Activated CD8-positive, alpha-beta memory T cell treated with anti-CD3 and anti-CD28 coated beads, Interleukin-2, amount 50 U/mL, for 24 hours (primary cell): ENCODE results near the gene CALN1.

Experiments
- DNase-seq: peaks from one replicate; pipeline ENCODE4 v3.0.0-alpha.2; 2020; ENCODE audit errors: extremely low read depth

The CALN1 gene

DNA sequence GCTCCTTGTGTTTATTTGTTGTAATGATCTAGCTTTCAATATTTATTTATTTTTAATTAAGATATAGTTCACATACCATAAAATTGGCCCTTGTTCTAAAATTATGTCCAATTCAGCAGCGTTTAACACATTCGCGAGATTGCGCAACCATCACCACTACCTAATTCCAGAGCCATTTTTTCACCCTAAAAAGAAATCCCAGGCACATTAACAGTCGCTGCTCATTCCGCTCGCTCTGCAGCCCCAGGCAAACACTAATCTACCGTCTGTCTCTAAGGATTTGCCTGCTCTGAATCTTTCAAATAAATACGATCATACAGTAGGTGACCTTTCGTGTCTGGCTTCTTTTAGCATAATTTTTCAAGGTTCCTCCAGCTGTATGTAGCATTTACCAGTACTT is 616.7 kb downstream of the CALN1 start:
- DNase-seq = no peak

- DNase-seq = no peak
Observed at GRCh38 chr7:71793251-71793650, 618.9 kb downstream of the CALN1 start.

DNA sequence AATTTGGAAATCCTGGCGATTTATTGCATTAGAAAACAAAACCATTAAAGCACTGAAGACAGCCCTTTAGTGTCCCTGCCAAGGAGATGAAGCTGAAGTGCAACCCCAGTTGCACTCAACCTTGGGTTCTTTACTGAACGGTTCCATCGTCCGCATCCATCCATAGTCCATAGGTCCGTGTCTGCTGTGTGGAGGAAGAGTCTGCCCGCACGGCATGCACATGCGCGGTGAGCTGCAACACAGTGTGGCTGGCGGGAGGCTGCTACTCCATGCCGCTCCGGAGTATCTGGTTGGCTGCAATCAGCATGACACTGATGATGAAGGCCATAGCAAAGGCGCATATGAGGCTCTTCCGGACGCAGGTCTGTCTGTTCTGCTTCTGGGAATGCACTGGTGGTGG is 624.6 kb downstream of the CALN1 start:
- no peak for DNase-seq

GRCh38 chr7:71785216-71785615 is 626.9 kb downstream of the CALN1 start:
- no peak for DNase-seq

- no peak for DNase-seq
Observed at GRCh38 chr7:71784781-71785180, 627.4 kb downstream of the CALN1 start.

- DNase-seq = no peak
Observed at GRCh38 chr7:71784180-71784579, 628.0 kb downstream of the CALN1 start.

DNA sequence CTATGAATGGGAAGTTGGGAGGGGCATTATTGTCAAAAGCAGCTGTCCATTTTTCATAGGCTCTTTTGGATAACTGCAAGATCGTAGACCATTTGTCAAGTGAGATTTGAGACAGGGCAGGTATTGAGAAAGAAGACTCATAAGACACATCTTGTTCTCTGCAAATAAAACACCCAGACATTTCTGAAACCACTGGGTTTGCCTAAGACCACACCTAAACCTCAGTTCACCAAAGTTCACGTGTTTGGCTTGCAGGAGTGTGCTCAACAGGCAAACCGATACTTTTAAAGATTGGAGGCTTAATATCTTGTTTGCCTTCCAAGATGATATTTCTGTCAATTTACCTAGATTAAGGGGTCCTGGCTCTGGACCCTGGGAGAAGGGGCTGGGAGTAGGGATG is 628.4 kb downstream of the CALN1 start:
- no peak for DNase-seq

- DNase-seq = no peak
Observed at GRCh38 chr7:71782051-71782450, 630.1 kb downstream of the CALN1 start.

GRCh38 chr7:71780282-71780681 is 631.9 kb downstream of the CALN1 start:
- no peak for DNase-seq

- no peak for DNase-seq
Observed at GRCh38 chr7:71777278-71777677, 634.9 kb downstream of the CALN1 start.

DNA sequence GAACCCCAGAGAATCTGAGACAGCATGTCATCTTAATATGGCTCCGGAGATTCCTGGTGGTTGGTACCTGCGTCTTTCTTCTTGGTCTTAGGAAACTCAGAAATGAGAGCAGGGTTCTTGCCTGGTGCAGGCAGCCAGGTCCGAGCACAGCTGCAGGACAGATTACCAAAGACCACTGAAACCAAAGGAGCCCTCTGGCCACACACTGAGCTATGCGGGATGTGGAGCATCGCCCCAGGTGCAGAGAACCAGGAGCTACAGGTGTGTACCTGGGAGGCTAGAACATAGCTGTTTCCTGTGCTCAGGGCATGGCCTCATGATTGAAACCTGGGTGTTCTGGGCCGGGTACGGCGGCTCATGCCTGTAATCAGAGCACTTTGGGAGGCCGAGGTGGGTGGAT is 635.4 kb downstream of the CALN1 start:
- no peak for DNase-seq

GRCh38 chr7:71775648-71776047 is 636.5 kb downstream of the CALN1 start:
- DNase-seq = no peak

GRCh38 chr7:71772779-71773178 is 639.4 kb downstream of the CALN1 start:
- DNase-seq = no peak

GRCh38 chr7:71770269-71770907 is 641.8 kb downstream of the CALN1 start:
- DNase-seq = no peak

- DNase-seq = no peak
Observed at GRCh38 chr7:71769326-71769725, 642.8 kb downstream of the CALN1 start.

DNA sequence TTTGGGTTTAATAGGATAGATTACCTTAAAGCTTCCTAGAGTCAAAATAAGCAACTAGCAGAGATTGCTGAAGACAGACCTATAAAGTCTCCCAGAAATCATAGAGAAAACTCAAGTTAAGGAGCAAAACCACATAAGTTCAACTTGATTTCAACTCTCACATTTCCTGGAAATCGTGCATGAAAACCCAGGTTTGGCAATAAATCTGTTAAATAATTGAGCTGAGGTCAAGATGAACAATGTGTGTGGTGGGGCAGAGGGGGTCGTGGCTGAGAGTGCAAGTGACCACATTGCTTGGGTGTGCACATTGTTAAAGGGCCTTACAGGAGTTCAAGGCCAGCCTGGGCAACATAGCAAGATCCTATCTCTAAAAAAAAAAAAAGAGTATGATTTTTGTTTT is 643.7 kb downstream of the CALN1 start:
- DNase-seq = no peak

- DNase-seq = no peak
Observed at GRCh38 chr7:71766016-71766415, 646.1 kb downstream of the CALN1 start.

- DNase-seq = no peak
Observed at GRCh38 chr7:71761336-71761735, 650.8 kb downstream of the CALN1 start.

GRCh38 chr7:71754828-71755227 is 657.3 kb downstream of the CALN1 start:
- no peak for DNase-seq

DNA sequence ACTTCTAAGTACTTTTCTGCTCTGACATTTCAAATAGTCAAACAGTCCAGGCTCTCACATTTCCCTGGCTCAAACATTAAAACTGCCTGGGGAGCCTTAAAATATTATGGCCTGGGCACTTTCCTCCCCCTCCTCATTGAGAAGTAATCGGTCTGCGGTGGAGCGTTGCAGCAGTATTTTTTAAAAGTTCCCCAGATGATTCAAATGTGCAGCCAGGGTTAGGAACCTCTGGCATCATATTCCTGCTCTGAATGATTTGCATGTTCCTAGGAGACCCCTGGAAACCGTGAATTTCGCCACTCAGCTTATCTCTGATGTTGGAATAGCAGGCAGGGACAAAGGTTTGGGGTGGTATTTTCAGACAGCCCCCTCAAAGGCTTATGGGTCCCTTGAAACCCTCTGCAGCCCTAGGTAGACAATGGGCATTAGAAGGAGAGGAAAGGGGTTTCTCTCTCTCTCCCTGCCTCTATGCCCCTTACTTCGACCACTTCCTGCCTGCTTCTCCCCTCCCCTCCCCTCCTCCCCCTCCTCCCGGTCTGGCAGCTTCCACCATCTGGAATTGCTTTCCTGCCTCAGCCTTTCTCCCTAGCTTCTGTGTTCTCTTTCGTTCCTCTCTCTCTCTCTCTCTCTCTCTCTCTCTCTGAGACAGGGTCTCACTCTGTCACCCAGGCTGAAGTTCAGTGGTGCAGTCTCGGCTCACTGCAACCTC is 658.0 kb downstream of the CALN1 start:
- no peak for DNase-seq

- no peak for DNase-seq
Observed at GRCh38 chr7:71753236-71753635, 658.9 kb downstream of the CALN1 start.

GRCh38 chr7:71752171-71752935 is 659.8 kb downstream of the CALN1 start:
- no peak for DNase-seq

GRCh38 chr7:71750290-71750689 is 661.8 kb downstream of the CALN1 start:
- no peak for DNase-seq
